Measurements from ENCODE around the gene IRX4. TPM values are rescaled to one million over a fixed set of nuclear protein-coding genes. Genes with fewer than 3 reads are reported as not detected.

The IRX4 gene
- total RNA-seq, 1 experiment from 2014 or later, result 16.5 TPM

DNA sequence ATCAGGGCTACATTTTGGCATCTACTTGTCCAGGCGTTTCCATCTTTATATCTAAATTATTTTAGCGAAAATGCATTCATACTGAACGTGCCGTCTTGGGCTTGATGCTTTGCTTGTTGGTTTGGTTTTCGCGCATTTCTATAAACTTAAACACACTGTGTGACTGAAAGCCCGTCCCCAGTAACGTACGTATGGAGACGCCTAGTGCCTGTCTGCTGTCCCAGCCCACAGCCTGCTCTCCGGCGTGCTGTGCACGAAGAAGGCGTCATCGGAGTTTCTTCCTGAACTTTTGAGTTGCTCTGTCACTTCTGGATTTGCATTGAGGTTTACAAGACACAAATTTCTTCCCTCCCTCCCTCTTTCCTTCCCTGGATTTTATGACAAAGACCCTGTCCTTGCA lies 40.6 kb upstream of the IRX4 start:
- ATAC-seq (no peak), DNase-seq (ENCODE audit: low read depth, low spot score) (no peak)
- Histone ChIP-seq H3K27ac (ENCODE audit: low read depth, low read length) (no peak overlapping the region), H3K9me3 (ENCODE audit: control insufficient read depth in 1 of 2, insufficient read depth in 1 of 2, low read depth in 1 of 2, low read length in 2 of 2) (no peaks in the 10 kb centered on the region), H3K79me2 (ENCODE audit: insufficient read depth, low read length) (no peaks in the 10 kb centered on the region), H3K4me1 (ENCODE audit: control insufficient read depth in 1 of 2, insufficient read depth in 2 of 2, low read length in 2 of 2) (peaks cover 0 to 17% of the 10 kb centered on the region in 2 experiments; a peak in 2 of 4 replicates), H2AFZ (ENCODE audit: low read depth, low read length, poor library complexity, severe bottlenecking) (no peak overlapping the region), H3K36me3 (ENCODE audit: control insufficient read depth in 1 of 2, insufficient read depth in 2 of 2, low read length in 2 of 2) (no peaks in the 10 kb centered on the region), H3K9me2 (ENCODE audit: insufficient read depth) (no peaks in the 10 kb centered on the region), H3K27me3 (ENCODE audit: insufficient read depth, low read length) (no peaks in the 10 kb centered on the region), H3K4me3 (replicated peaks in 1 of 2; ENCODE audit: low read depth in 1 of 2, low read length in 2 of 2) (no peak overlapping the region), H3K4me2 (ENCODE audit: low read length) (no peak overlapping the region), H4K20me1 (ENCODE audit: insufficient read depth) (no peaks in the 10 kb centered on the region), H3K9ac (ENCODE audit: low read length) (no peak overlapping the region)
- TF ChIP-seq CEBPB (IDR thresholded peaks at IDR 0.05; ENCODE audit: low read depth), result no peak
- TF ChIP-seq SIN3A (IDR thresholded peaks at IDR 0.05; ENCODE audit: low read depth), result no peak
- no peak for TF ChIP-seq EZH2phosphoT487 (IDR thresholded peaks at IDR 0.05; ENCODE audit: borderline replicate concordance)
- TF ChIP-seq, protein P1, sequence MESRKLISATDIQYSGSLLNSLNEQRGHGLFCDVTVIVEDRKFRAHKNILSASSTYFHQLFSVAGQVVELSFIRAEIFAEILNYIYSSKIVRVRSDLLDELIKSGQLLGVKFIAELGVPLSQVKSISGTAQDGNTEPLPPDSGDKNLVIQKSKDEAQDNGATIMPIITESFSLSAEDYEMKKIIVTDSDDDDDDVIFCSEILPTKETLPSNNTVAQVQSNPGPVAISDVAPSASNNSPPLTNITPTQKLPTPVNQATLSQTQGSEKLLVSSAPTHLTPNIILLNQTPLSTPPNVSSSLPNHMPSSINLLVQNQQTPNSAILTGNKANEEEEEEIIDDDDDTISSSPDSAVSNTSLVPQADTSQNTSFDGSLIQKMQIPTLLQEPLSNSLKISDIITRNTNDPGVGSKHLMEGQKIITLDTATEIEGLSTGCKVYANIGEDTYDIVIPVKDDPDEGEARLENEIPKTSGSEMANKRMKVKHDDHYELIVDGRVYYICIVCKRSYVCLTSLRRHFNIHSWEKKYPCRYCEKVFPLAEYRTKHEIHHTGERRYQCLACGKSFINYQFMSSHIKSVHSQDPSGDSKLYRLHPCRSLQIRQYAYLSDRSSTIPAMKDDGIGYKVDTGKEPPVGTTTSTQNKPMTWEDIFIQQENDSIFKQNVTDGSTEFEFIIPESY (IDR thresholded peaks at IDR 0.05; ENCODE audit: extremely low read depth, insufficient replicate concordance, low read length), result no peak
- TF ChIP-seq, protein P2, sequence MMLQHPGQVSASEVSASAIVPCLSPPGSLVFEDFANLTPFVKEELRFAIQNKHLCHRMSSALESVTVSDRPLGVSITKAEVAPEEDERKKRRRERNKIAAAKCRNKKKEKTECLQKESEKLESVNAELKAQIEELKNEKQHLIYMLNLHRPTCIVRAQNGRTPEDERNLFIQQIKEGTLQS (IDR thresholded peaks at IDR 0.05), result no peak
- TF ChIP-seq, protein P3, sequence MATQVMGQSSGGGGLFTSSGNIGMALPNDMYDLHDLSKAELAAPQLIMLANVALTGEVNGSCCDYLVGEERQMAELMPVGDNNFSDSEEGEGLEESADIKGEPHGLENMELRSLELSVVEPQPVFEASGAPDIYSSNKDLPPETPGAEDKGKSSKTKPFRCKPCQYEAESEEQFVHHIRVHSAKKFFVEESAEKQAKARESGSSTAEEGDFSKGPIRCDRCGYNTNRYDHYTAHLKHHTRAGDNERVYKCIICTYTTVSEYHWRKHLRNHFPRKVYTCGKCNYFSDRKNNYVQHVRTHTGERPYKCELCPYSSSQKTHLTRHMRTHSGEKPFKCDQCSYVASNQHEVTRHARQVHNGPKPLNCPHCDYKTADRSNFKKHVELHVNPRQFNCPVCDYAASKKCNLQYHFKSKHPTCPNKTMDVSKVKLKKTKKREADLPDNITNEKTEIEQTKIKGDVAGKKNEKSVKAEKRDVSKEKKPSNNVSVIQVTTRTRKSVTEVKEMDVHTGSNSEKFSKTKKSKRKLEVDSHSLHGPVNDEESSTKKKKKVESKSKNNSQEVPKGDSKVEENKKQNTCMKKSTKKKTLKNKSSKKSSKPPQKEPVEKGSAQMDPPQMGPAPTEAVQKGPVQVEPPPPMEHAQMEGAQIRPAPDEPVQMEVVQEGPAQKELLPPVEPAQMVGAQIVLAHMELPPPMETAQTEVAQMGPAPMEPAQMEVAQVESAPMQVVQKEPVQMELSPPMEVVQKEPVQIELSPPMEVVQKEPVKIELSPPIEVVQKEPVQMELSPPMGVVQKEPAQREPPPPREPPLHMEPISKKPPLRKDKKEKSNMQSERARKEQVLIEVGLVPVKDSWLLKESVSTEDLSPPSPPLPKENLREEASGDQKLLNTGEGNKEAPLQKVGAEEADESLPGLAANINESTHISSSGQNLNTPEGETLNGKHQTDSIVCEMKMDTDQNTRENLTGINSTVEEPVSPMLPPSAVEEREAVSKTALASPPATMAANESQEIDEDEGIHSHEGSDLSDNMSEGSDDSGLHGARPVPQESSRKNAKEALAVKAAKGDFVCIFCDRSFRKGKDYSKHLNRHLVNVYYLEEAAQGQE (IDR thresholded peaks at IDR 0.05; ENCODE audit: low read depth), result no peak
- no peak for TF ChIP-seq SP1 (IDR thresholded peaks at IDR 0.05; ENCODE audit: low read depth)
- TF ChIP-seq, protein P4, sequence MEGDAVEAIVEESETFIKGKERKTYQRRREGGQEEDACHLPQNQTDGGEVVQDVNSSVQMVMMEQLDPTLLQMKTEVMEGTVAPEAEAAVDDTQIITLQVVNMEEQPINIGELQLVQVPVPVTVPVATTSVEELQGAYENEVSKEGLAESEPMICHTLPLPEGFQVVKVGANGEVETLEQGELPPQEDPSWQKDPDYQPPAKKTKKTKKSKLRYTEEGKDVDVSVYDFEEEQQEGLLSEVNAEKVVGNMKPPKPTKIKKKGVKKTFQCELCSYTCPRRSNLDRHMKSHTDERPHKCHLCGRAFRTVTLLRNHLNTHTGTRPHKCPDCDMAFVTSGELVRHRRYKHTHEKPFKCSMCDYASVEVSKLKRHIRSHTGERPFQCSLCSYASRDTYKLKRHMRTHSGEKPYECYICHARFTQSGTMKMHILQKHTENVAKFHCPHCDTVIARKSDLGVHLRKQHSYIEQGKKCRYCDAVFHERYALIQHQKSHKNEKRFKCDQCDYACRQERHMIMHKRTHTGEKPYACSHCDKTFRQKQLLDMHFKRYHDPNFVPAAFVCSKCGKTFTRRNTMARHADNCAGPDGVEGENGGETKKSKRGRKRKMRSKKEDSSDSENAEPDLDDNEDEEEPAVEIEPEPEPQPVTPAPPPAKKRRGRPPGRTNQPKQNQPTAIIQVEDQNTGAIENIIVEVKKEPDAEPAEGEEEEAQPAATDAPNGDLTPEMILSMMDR (IDR thresholded peaks at IDR 0.05 in 2 of 3, conservative IDR thresholded peaks at IDR 0.05 in 1 of 3; ENCODE audit: borderline replicate concordance in 1 of 3, insufficient read depth in 1 of 3, low read depth in 2 of 3, low read length in 2 of 3), result no peak
- TF ChIP-seq JUND (IDR thresholded peaks at IDR 0.05), result no peak
- TF ChIP-seq ZFX (IDR thresholded peaks at IDR 0.05), result no peak
- no peak for TF ChIP-seq SRF (IDR thresholded peaks at IDR 0.05; ENCODE audit: low read depth)
- no peak for TF ChIP-seq EGR1 (IDR thresholded peaks at IDR 0.05; ENCODE audit: low read depth)
- TF ChIP-seq ZNF274 (IDR thresholded peaks at IDR 0.05; ENCODE audit: low read depth, low read length), result no peak
- ChIA-PET RAD21 (ENCODE audit: low non-redundant PET in 1 of 2, low total read pairs in 2 of 2, uncharacterized antibody in 2 of 2, unreplicated experiment in 2 of 2) (no interaction called here), CTCF (no interaction called here), POLR2A (no interaction called here)
- BruUV-seq (replicated peaks), result no TSS peak
- intact Hi-C loops (cut with micrococcal nuclease), result no loop called here

Data from HCT116 (cell line).